BE2C (cell line): Measurements from ENCODE around the gene GTF3C4.

Experiments used
- DNase-seq: peaks from one replicate; pipeline ENCODE4 v3.0.0-alpha.2; 2020
- H3K27me3 ChIP-seq: fragments of 250-450 bp; sonication (Bioruptor Pico); 2 replicates; pipeline ENCODE4 v1.5.1; 2020; ENCODE audit warnings: mild to moderate bottlenecking
- H3K36me3 ChIP-seq: fragments of 250-450 bp; sonication (Bioruptor Pico); 2 replicates; pipeline ENCODE4 v1.5.1; 2020; ENCODE audit warnings: mild to moderate bottlenecking
- H3K4me1 ChIP-seq: fragments of 250-450 bp; sonication (Bioruptor Pico); 2 replicates; pipeline ENCODE4 v1.5.1; 2020
- H3K4me3 ChIP-seq: 2 replicates; pipeline ENCODE4 v1.5.1; 2011; ENCODE audit warnings: low read depth, low read length
- H3K9me3 ChIP-seq: fragments of 250-450 bp; sonication (Bioruptor Pico); 2 replicates; pipeline ENCODE4 v1.5.1; 2020
- CTCF ChIP-seq: IDR thresholded peaks from 2 replicates; pipeline ENCODE4 v1.5.1; 2012; ENCODE audit warnings: mild to moderate bottlenecking, low read depth, low read length

The GTF3C4 gene

GRCh38 chr9:132673355-132673754 is 3.1 kb downstream of the GTF3C4 start:
- Histone ChIP-seq H3K9me3 (peaks cover 4% of the 10 kb centered on the region; the same call in 1 of the 2 replicates), H3K4me1 (no peaks in the 10 kb centered on the region), H3K27me3 (no peaks in the 10 kb centered on the region), H3K36me3 (peaks cover 41% of the 10 kb centered on the region), H3K4me3 (no peak overlapping the region)
- TF ChIP-seq CTCF: peak; percentile 28; the same call in 1 of the 2 replicates
- DNase-seq: no peak

- no peak for TF ChIP-seq CTCF
- no peaks in the 10 kb centered on the region for H3K4me1 ChIP-seq
- no peaks in the 10 kb centered on the region for H3K27me3 ChIP-seq
- no peak for DNase-seq
- peaks cover 53% of the 10 kb centered on the region for H3K36me3 ChIP-seq
- H3K9me3 ChIP-seq: peaks cover 4% of the 10 kb centered on the region; the same call in 1 of the 2 replicates
- no peak overlapping the region for H3K4me3 ChIP-seq
Measured at GRCh38 chr9:132674485-132674884, 4.2 kb downstream of the GTF3C4 start.

GRCh38 chr9:132677976-132678375 is 7.7 kb downstream of the GTF3C4 start:
- DNase-seq: no peak
- Histone ChIP-seq H3K4me3 (no peak overlapping the region), H3K4me1 (no peaks in the 10 kb centered on the region), H3K27me3 (no peaks in the 10 kb centered on the region), H3K36me3 (peaks cover 64% of the 10 kb centered on the region), H3K9me3 (no peaks in the 10 kb centered on the region)
- no peak for TF ChIP-seq CTCF

GRCh38 chr9:132679946-132680625 is 9.8 kb downstream of the GTF3C4 start:
- no peak for TF ChIP-seq CTCF
- H3K36me3 ChIP-seq: peaks cover 75% of the 10 kb centered on the region
- H3K9me3 ChIP-seq: no peaks in the 10 kb centered on the region
- no peak for DNase-seq
- H3K4me1 ChIP-seq: no peaks in the 10 kb centered on the region
- no peak overlapping the region for H3K4me3 ChIP-seq
- no peaks in the 10 kb centered on the region for H3K27me3 ChIP-seq

GRCh38 chr9:132681561-132681960 is 11.3 kb downstream of the GTF3C4 start:
- Histone ChIP-seq H3K36me3 (peaks cover 88% of the 10 kb centered on the region), H3K4me1 (no peaks in the 10 kb centered on the region), H3K4me3 (no peak overlapping the region), H3K9me3 (no peaks in the 10 kb centered on the region), H3K27me3 (no peaks in the 10 kb centered on the region)
- no peak for DNase-seq
- no peak for TF ChIP-seq CTCF

- no peak for DNase-seq
- Histone ChIP-seq H3K9me3 (no peaks in the 10 kb centered on the region), H3K4me3 (no peak overlapping the region), H3K36me3 (peaks cover 91% of the 10 kb centered on the region), H3K27me3 (no peaks in the 10 kb centered on the region), H3K4me1 (no peaks in the 10 kb centered on the region)
- TF ChIP-seq CTCF: no peak
Measured at GRCh38 chr9:132683873-132684272, 13.6 kb downstream of the GTF3C4 start.
